IPS-20b (cell line): Measurements from ENCODE around the gene C1D.
"Not testable (repeated sequence)": the region's sequence is repeated elsewhere in the genome, so short reads cannot be mapped to it uniquely, and the experiment has no call there.

Experiments used
- H3K27ac ChIP-seq: one replicate; pipeline ENCODE4 v1.5.1; 2013; ENCODE audit warnings: low read length
- H3K27me3 ChIP-seq: 2 replicates; pipeline ENCODE4 v1.6.1; 2013; ENCODE audit warnings: mild to moderate bottlenecking, low read length, inconsistent platforms; ENCODE audit not compliant: insufficient read depth
- H3K36me3 ChIP-seq: 2 replicates; pipeline ENCODE4 v1.6.1; 2013; ENCODE audit warnings: low read depth, mild to moderate bottlenecking, inconsistent platforms, low read length, moderate library complexity; ENCODE audit not compliant: insufficient read depth
- H3K4me1 ChIP-seq: 2 replicates; pipeline ENCODE4 v1.6.1; 2013; ENCODE audit warnings: mild to moderate bottlenecking, control low read depth, inconsistent platforms, low read length, moderate library complexity; ENCODE audit not compliant: insufficient read depth
- H3K4me3 ChIP-seq: 2 replicates; pipeline ENCODE4 v1.5.1; 2013; ENCODE audit warnings: mild to moderate bottlenecking, low read length, inconsistent platforms
- H3K9ac ChIP-seq: 2 replicates; pipeline ENCODE4 v1.6.1; 2013; ENCODE audit warnings: low read depth, mild to moderate bottlenecking, inconsistent platforms, low read length, moderate library complexity
- H3K9me3 ChIP-seq: 2 replicates; pipeline ENCODE4 v1.6.1; 2013; ENCODE audit warnings: mild to moderate bottlenecking, low read depth, low read length, inconsistent platforms; ENCODE audit not compliant: insufficient read depth

Gene C1D

DNA sequence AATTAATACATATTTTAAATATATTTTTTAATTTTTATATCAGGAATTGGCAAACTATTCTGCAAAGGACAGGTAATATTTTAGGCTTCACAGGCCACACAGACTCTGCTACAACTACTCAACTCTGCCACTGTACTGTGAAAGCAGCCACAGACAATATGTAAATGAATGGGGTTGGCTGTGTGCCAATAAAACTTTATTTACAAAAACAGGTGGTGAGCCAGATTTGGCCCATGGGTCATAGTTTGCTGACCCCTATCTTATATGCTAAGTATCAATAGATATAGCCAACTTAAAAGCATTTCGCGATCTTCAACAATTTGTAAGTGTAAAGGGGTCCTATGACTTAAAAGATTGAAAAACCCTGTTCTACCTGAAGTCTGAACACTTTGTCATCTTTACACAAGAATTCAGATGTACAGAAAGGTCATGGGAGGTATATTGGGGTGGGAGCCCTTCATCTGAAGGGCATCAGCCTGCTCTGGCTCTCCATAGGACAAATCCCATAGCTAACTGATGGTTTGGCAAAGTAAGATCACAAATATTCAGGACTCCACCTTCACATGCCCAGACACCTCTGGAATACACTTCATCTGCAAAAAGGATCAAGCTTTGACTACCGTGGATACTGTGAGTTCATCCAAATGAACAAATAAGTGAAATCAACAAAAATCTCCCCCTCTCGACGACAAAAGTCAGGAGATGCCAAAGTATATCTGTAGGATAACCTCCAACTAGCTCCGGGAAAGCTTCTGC is 65.9 kb downstream of the C1D start:
- Histone ChIP-seq H3K4me3 (no peak overlapping the region), H3K36me3 (no peaks in the 10 kb centered on the region), H3K4me1 (no peaks in the 10 kb centered on the region), H3K9me3 (no peaks in the 10 kb centered on the region), H3K27me3 (no peaks in the 10 kb centered on the region), H3K27ac (no peak overlapping the region), H3K9ac (no peak overlapping the region)

DNA sequence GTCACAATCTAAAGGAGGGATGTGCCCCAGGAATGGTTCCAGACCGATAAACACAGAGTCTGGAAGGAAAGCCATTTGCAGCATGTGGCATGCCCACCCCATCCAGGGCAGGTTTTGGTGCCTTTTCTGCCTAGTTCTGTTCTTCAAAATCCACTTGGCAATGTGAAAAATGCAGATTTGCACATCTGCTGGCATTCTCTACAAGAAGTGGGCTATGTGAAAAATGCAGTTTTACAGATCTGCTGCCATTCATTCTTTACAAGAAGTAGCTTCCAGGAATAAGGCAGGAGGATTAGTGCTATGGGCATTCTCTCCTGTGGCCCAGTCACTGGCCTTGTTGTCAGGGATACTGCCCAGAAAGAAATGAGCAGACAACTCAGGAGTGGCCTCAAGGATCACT is 68.1 kb downstream of the C1D start:
- no peak overlapping the region for H3K9ac ChIP-seq
- no peaks in the 10 kb centered on the region for H3K27me3 ChIP-seq
- H3K27ac ChIP-seq = no peak overlapping the region
- H3K4me3 ChIP-seq = no peak overlapping the region
- H3K4me1 ChIP-seq = no peaks in the 10 kb centered on the region
- H3K9me3 ChIP-seq = no peaks in the 10 kb centered on the region
- H3K36me3 ChIP-seq = no peaks in the 10 kb centered on the region

DNA sequence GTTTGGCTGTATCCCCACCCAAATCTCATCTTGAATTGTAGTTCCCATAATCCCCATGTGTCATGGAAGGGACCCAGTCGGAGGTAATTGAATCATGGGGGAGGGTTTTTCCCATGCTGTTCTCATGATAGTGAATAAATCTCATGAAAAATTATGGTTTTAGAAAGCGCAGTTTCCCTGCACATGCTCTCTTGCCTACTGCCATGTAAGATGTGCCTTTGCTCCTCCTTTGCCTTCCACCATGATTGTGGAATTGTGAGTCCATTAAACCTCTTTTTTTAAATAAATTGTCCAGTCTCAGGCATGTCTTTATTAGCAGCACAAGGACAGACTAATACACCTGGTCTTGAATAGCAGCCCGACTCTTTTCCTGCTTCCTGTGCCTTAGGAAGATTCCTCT is 68.7 kb downstream of the C1D start:
- not testable (repeated sequence) for H3K9me3 ChIP-seq, H3K27ac ChIP-seq, H3K4me1 ChIP-seq, H3K27me3 ChIP-seq, H3K4me3 ChIP-seq, H3K9ac ChIP-seq, H3K36me3 ChIP-seq

DNA sequence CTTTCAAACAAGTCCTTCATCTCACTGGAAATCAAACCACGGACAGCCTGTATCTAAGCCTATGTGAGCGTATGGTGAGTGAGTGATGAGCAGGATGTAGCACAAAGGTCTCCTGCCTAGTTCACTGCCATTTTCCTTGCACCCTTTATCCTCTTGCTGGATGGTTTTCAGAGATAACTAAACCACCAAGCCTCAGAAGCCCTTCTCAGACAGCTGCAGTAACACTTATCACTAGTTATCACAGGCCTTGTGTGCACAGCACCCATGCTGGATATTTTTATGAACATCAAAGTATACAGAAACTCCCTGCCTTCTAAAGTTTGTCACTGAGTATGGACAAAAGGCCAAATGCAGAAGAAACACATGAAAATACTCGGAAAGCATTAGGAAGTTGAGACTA is 69.5 kb downstream of the C1D start:
- Histone ChIP-seq H3K9ac (no peak overlapping the region), H3K27ac (no peak overlapping the region), H3K4me3 (no peak overlapping the region), H3K36me3 (no peaks in the 10 kb centered on the region), H3K4me1 (no peaks in the 10 kb centered on the region), H3K9me3 (no peaks in the 10 kb centered on the region), H3K27me3 (no peaks in the 10 kb centered on the region)

DNA sequence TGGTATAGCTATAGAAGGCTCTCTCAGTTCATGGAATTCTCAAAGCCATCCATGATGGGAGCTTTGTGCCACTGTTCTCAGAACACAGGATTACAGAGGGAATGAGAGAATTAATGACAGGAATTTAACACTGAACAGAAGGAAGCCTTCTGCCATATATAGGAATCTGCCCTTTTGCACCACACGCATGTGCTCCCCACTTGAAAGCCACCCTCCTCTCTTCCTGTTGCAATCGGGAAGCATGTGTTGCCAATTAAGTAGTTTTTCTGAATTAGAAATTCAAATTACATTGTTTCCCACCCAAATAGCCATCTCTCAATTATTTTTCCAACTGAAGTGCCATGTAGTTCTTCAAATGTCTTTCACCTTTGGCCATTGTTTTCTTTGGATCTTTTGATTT is 71.3 kb downstream of the C1D start:
- no peaks in the 10 kb centered on the region for H3K9me3 ChIP-seq
- no peak overlapping the region for H3K4me3 ChIP-seq
- H3K27ac ChIP-seq = no peak overlapping the region
- no peak overlapping the region for H3K9ac ChIP-seq
- no peaks in the 10 kb centered on the region for H3K4me1 ChIP-seq
- no peaks in the 10 kb centered on the region for H3K36me3 ChIP-seq
- H3K27me3 ChIP-seq = no peaks in the 10 kb centered on the region
